WTC11 (cell line): Measurements from ENCODE around the gene VCP.

Source experiments
- CTCF ChIP-seq: fragments of 200-600 bp; IDR thresholded peaks from 2 replicates; pipeline ENCODE4 v1.8.0; 2022; ENCODE audit warnings: antibody characterized with exemption
- GRHL2 ChIP-seq: fragments of 250-450 bp; sonication (Bioruptor Pico); IDR thresholded peaks from 2 replicates; pipeline ENCODE4 v1.8.0; 2022; ENCODE audit warnings: mild to moderate bottlenecking, moderate library complexity; ENCODE audit not compliant: insufficient replicate concordance, severe bottlenecking
- NR3C1 ChIP-seq: sonication (generic); formaldehyde crosslinking; conservative IDR thresholded peaks from 2 replicates; pipeline ENCODE4 v1.8.1; 2023; ENCODE audit warnings: low read depth, mild to moderate bottlenecking, missing genetic modification reagents
- ZNF396 ChIP-seq: fragments of 250-450 bp; sonication (Bioruptor Pico); IDR thresholded peaks from 2 replicates; pipeline ENCODE4 v1.8.0; 2021; ENCODE audit warnings: mild to moderate bottlenecking, moderate library complexity, borderline replicate concordance

DNA sequence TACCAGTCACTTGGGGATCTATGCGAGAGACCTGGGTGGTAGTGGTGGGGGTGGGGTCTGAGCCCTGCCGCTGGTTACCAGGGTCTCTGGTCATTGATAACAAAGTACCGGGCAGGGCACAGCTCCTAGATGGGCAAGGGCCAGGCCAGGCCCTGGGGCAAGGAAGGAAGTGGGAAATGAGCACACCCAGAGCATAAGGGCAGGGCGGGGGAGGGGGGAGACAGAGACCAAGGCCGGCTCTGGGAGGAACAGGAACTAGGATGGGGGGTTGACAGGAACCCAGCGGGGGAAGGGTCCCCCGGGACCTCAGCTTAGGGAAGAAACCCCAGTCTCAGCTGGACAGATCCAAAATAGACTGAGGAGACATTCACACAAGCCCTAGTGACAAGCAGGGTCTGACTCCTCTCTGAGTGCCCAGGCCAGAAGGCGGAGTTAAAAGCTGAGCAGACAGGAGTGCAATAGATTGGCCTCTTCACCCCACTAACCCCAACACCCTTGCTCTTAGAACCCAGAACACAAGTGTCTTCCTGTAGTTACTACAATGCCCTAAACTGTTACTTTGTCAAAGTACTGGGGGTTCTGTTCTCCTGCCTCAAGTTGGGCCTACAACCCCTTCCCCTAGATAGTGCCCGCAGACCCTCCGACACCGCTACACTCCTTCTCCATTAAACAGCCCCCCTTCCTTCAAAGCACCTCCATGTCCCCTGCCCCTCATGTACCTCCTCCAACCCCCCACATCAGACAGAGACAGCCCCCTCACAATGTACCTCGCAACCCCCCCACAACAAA, 42.6 kb upstream of the VCP start:
- TF ChIP-seq CTCF: no peak
- no peak for TF ChIP-seq GRHL2 (CRISPR knock-in tag)
- TF ChIP-seq ZNF396: no peak
- TF ChIP-seq NR3C1 (CRISPR knock-in tag): no peak
